ENCODE data around the gene CCDC71L.

Gene CCDC71L

DNA sequence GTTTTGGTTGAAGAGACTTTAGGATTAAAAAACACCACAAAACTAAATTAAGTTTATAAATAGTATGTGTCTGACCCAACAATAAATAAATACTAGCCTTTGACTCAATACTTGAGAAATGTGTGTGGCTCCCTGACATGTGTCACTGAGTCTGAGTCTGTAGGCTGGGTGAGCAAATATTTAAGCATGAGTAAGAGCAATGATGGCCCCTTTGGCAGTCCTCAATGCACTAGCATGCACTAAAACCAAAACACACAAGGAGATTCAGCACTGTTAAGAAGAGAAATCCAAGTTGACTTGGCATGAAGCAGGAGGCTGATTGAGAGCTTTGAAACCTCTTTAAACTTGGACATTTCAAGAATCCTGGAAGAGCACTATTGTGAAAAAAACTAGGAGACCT, 37.1 kb downstream of the CCDC71L start:
- TF ChIP-seq TEAD4 (IDR thresholded peaks at IDR 0.05), result no peak
- no peak for TF ChIP-seq NFIC (IDR thresholded peaks at IDR 0.05)
- TF ChIP-seq EP300 (IDR thresholded peaks at IDR 0.05; ENCODE audit: borderline replicate concordance), result no peak
- no peak for TF ChIP-seq CREB1 (IDR thresholded peaks at IDR 0.05; ENCODE audit: low read depth)
- TF ChIP-seq CEBPB (IDR thresholded peaks at IDR 0.05), result no peak
- TF ChIP-seq, protein P1, sequence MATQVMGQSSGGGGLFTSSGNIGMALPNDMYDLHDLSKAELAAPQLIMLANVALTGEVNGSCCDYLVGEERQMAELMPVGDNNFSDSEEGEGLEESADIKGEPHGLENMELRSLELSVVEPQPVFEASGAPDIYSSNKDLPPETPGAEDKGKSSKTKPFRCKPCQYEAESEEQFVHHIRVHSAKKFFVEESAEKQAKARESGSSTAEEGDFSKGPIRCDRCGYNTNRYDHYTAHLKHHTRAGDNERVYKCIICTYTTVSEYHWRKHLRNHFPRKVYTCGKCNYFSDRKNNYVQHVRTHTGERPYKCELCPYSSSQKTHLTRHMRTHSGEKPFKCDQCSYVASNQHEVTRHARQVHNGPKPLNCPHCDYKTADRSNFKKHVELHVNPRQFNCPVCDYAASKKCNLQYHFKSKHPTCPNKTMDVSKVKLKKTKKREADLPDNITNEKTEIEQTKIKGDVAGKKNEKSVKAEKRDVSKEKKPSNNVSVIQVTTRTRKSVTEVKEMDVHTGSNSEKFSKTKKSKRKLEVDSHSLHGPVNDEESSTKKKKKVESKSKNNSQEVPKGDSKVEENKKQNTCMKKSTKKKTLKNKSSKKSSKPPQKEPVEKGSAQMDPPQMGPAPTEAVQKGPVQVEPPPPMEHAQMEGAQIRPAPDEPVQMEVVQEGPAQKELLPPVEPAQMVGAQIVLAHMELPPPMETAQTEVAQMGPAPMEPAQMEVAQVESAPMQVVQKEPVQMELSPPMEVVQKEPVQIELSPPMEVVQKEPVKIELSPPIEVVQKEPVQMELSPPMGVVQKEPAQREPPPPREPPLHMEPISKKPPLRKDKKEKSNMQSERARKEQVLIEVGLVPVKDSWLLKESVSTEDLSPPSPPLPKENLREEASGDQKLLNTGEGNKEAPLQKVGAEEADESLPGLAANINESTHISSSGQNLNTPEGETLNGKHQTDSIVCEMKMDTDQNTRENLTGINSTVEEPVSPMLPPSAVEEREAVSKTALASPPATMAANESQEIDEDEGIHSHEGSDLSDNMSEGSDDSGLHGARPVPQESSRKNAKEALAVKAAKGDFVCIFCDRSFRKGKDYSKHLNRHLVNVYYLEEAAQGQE (IDR thresholded peaks at IDR 0.05; ENCODE audit: low read depth), result no peak
- no peak for TF ChIP-seq TAF1 (IDR thresholded peaks at IDR 0.05; ENCODE audit: low read depth)
- TF ChIP-seq, protein P2, sequence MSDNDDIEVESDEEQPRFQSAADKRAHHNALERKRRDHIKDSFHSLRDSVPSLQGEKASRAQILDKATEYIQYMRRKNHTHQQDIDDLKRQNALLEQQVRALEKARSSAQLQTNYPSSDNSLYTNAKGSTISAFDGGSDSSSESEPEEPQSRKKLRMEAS (IDR thresholded peaks at IDR 0.05), result no peak
- TF ChIP-seq, protein P3, sequence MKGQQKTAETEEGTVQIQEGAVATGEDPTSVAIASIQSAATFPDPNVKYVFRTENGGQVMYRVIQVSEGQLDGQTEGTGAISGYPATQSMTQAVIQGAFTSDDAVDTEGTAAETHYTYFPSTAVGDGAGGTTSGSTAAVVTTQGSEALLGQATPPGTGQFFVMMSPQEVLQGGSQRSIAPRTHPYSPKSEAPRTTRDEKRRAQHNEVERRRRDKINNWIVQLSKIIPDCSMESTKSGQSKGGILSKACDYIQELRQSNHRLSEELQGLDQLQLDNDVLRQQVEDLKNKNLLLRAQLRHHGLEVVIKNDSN (IDR thresholded peaks at IDR 0.05), result no peak
- TF ChIP-seq RAD21 (IDR thresholded peaks at IDR 0.05; ENCODE audit: low read depth), result no peak
- TF ChIP-seq TCF12 (IDR thresholded peaks at IDR 0.05; ENCODE audit: low read depth), result no peak
- no peak for TF ChIP-seq FOXM1 (IDR thresholded peaks at IDR 0.05; ENCODE audit: borderline replicate concordance, low read depth)
- no peak for TF ChIP-seq YY1 (IDR thresholded peaks at IDR 0.05; ENCODE audit: low read depth)
- TF ChIP-seq EGR1 (IDR thresholded peaks at IDR 0.05), result no peak
- no peak for TF ChIP-seq ZBTB7A (IDR thresholded peaks at IDR 0.05; ENCODE audit: low read depth)

DNA sequence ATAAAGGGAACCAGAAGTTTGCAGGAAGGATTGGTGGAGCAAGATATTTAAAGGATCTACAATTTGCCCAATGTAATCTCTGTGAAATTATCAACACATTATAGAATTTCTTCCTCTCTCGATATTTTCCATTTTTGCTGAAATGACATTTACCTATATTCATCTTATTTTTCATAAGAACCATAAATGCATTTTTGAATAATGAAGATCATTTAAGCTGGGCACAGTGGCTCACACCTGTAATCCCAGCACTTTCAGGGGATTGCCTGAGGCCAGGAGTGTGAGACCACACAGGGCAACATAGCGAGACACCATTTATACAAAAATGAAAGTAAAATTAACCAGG, 37.7 kb downstream of the CCDC71L start:
- no peak for TF ChIP-seq CREB1 (IDR thresholded peaks at IDR 0.05; ENCODE audit: low read depth)
- no peak for TF ChIP-seq TCF12 (IDR thresholded peaks at IDR 0.05; ENCODE audit: low read depth)

DNA sequence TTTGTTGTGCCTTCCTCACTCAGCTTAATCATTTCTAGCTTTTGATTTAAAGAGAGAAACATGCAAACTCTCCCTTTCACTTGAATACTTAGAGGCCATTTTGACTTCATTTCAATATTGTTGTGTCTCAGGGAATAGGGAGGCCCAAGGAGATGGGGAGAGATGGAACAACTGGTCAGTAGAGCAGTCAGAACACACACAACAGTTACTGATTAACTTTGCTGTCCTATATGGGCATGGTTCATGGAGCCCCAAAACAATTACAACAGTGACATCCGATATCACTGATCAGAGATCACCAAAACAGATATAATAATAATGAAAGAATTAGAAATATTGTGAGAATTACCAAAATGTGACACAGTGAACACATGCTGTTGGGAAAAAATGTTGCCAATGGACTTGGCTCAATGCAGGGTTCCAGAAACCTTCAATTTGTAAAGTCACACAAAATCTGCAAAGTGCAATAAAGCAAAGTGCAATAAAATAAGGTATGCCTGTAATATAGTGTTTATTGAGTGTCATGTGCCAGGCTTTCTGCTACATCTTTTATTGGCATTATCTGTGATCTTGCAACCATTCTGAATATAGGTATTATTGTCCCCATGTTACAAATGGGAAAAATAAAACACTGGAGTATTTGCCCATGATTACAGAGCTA, 38.2 kb downstream of the CCDC71L start:
- TF ChIP-seq, protein P3 (IDR thresholded peaks at IDR 0.05), result no peak
- no peak for TF ChIP-seq RAD21 (IDR thresholded peaks at IDR 0.05; ENCODE audit: low read depth)
- no peak for TF ChIP-seq TCF12 (IDR thresholded peaks at IDR 0.05; ENCODE audit: low read depth)
- TF ChIP-seq ZBTB7A (IDR thresholded peaks at IDR 0.05; ENCODE audit: low read depth), result no peak
- no peak for TF ChIP-seq FOXM1 (IDR thresholded peaks at IDR 0.05; ENCODE audit: borderline replicate concordance, low read depth)
- TF ChIP-seq, protein P1 (IDR thresholded peaks at IDR 0.05; ENCODE audit: low read depth), result no peak
- no peak for TF ChIP-seq EGR1 (IDR thresholded peaks at IDR 0.05)
- TF ChIP-seq CREB1 (IDR thresholded peaks at IDR 0.05; ENCODE audit: low read depth), result no peak
- TF ChIP-seq TAF1 (IDR thresholded peaks at IDR 0.05; ENCODE audit: low read depth), result no peak
- TF ChIP-seq EP300 (IDR thresholded peaks at IDR 0.05; ENCODE audit: borderline replicate concordance), result no peak

DNA sequence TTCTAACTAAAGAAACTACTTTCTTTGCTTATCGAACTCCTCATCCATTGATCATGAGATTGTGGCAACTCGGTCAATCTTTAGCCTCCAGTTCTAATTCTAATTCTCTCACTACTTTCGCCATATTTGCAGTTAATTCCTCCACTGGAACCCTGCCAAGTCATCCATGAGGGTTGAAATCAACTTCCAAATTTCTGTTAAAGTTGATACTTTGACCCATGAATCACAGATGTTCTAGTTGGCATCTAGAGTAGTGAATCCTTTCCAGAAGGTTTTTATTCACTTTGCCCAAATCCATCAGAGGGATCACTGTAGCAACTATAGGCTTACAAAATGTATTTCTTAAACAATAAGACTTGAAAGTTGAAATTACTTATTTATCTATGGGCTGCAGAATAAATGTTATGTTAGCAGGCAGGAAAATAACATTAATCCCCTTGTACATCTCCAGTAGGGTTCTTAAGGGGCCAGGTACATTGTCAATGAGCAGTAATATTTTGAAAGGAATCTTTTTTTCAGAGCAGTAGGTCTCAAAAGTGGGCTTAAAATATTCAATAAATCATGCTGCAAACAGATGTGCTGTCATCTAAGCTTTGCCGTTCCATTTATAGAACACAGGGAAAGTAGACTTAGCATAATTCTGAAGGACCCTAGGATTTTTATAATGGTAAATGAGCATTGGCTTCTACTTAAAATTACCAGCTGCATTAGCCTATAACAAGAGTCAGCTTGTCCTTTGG, 39.4 kb downstream of the CCDC71L start:
- TF ChIP-seq, protein P1 (IDR thresholded peaks at IDR 0.05; ENCODE audit: low read depth), result no peak
- TF ChIP-seq NFIC (IDR thresholded peaks at IDR 0.05) (no peak), CEBPB (IDR thresholded peaks at IDR 0.05) (no peak), TAF1 (IDR thresholded peaks at IDR 0.05; ENCODE audit: low read depth) (no peak), EP300 (IDR thresholded peaks at IDR 0.05; ENCODE audit: borderline replicate concordance) (no peak), CREB1 (IDR thresholded peaks at IDR 0.05; ENCODE audit: low read depth) (no peak), ZBTB7A (IDR thresholded peaks at IDR 0.05; ENCODE audit: low read depth) (no peak), YY1 (IDR thresholded peaks at IDR 0.05; ENCODE audit: low read depth) (no peak), FOXM1 (IDR thresholded peaks at IDR 0.05; ENCODE audit: borderline replicate concordance, low read depth) (no peak), TCF12 (IDR thresholded peaks at IDR 0.05; ENCODE audit: low read depth) (no peak), EGR1 (IDR thresholded peaks at IDR 0.05) (no peak)
- TF ChIP-seq, protein P2 (IDR thresholded peaks at IDR 0.05), result no peak
- TF ChIP-seq, protein P3 (IDR thresholded peaks at IDR 0.05), result no peak
